ENCODE measurements around the gene ELAPOR1.

The ELAPOR1 gene

GRCh38 chr1:109090196-109091077, 23.5 kb upstream of the ELAPOR1 start, which contains the start of gene TMEM167B:
Gene TMEM167B, plus strand, starts transcription at chr1:109090764. Its CDS starts 109 bp downstream, at chr1:109090873.
- H3K4me1 Mint-ChIP-seq: peaks cover 11 to 25% of the 10 kb centered on the region in 2 donors
- DNase-seq (peak; percentile 88), ATAC-seq (replicated peaks) (peak; percentile 87 to 91)
- H3K9me3 Mint-ChIP-seq: no peaks in the 10 kb centered on the region
- H3K36me3 Mint-ChIP-seq: peaks cover 13 to 20% of the 10 kb centered on the region in 2 donors
- H3K27ac Mint-ChIP-seq: peak within 1 kb of the TSS; percentile 93
- H3K4me3 Mint-ChIP-seq: peak within 1 kb of the TSS; percentile 92 to 96
- H3K27me3 Mint-ChIP-seq: no peaks in the 10 kb centered on the region

DNA sequence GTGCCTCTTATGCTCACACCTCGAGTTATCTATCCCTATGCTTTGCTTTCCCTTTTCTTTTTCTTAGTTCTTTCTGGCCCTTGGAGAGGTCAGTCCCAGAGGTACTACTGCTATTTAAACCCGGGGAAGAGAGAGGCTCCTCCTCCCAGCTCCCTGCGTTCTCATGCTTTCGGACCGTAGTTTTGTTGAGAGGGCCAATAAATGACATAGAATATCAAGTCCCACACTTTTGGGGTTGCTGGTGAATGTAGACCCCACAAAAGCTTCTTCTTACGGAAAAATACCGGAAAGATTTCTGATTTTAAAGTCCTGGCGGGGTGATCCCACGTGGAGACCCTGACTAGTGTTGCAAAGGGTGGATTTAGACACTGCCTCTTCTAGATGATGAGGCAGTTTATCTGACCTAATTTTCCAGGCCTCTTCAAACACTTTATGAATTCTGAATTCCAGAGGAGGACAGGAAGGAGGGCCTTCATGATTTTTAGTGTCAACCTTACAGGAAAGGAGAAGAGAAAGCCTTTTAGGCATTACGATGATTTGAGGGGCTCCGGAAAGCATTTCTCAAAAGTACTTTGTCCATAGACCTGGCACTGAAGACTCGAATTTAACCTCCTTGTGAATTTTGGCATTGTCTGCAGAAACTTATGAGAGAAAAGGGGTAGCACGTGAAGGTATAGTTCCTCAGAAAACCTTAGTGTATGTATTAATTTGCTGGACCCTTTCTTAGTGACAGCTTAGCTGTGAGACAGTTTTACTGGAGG, 22.7 kb upstream of the ELAPOR1 start:
- no peak for DNase-seq
- Mint-ChIP-seq H3K36me3 (peaks cover 13 to 20% of the 10 kb centered on the region in 2 donors), H3K4me1 (peaks cover 11 to 25% of the 10 kb centered on the region in 2 donors), H3K4me3 (peak overlapping the region; percentile 92 to 96), H3K27ac (peak overlapping the region; percentile 93), H3K27me3 (no peaks in the 10 kb centered on the region), H3K9me3 (no peaks in the 10 kb centered on the region)
- ATAC-seq (replicated peaks): peak; percentile 71 to 74

DNA sequence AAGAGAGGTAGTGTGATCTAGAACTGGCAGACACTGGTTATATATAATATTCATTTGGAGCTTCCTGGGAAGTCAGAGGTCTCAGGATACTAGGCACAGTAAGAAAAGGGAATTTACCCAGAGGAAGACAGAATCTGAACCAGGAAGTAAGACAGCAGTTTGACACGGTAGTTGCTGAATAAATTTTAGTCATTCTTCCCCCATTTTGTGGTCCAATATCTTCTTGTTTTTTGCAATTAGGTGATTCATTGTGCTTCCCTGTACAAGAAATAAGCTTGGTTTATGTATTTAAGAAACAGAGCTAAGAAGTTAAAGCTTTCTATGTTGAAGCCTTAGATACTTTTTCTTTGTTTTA, 22.1 kb upstream of the ELAPOR1 start:
- H3K27me3 Mint-ChIP-seq: no peaks in the 10 kb centered on the region
- H3K36me3 Mint-ChIP-seq: peaks cover 13 to 20% of the 10 kb centered on the region in 2 donors
- H3K27ac Mint-ChIP-seq: peak overlapping the region; percentile 93
- H3K9me3 Mint-ChIP-seq: no peaks in the 10 kb centered on the region
- H3K4me1 Mint-ChIP-seq: peaks cover 11 to 25% of the 10 kb centered on the region in 2 donors
- ATAC-seq (replicated peaks) (peak in 1 of 2 donors; percentile 16), DNase-seq (no peak)
- H3K4me3 Mint-ChIP-seq: peak overlapping the region; percentile 92 to 96

GRCh38 chr1:109094377-109094803, 19.5 kb upstream of the ELAPOR1 start:
- Mint-ChIP-seq H3K27me3 (no peaks in the 10 kb centered on the region), H3K36me3 (peaks cover 13 to 15% of the 10 kb centered on the region in 2 donors), H3K4me1 (peaks cover 10 to 25% of the 10 kb centered on the region in 2 donors), H3K27ac (no peak overlapping the region), H3K4me3 (no peak overlapping the region), H3K9me3 (no peaks in the 10 kb centered on the region)
- no peak for ATAC-seq (replicated peaks)
- no peak for DNase-seq

DNA sequence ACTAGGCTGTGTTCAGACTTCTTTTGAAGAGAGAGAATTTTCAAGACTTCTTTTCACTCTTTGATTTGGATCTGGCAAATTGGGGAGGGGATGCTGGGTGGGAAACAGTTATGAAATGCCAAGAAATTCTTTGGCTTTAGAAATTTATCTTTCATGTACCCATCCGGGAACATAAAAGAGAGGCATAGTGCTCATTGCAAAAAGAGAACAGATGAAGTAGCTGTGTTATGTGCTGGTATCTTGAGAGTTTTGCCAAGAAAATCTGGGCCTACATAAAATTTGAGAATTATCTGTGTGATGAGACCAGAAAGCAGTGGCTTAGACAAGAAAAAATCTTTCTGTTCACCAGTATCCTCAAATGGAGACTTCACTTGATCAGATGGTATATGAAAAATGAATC, 19.0 kb upstream of the ELAPOR1 start:
- no peak for ATAC-seq (replicated peaks)
- H3K9me3 Mint-ChIP-seq: no peaks in the 10 kb centered on the region
- H3K27ac Mint-ChIP-seq: no peak overlapping the region
- H3K4me3 Mint-ChIP-seq: no peak overlapping the region
- no peak for DNase-seq
- peaks cover 0 to under 1% of the 10 kb centered on the region in 2 donors for H3K27me3 Mint-ChIP-seq
- peaks cover 11 to 26% of the 10 kb centered on the region in 2 donors for H3K4me1 Mint-ChIP-seq
- peaks cover 12 to 13% of the 10 kb centered on the region in 2 donors for H3K36me3 Mint-ChIP-seq

- H3K27ac Mint-ChIP-seq: no peak overlapping the region
- DNase-seq (no peak), ATAC-seq (replicated peaks) (no peak)
- H3K27me3 Mint-ChIP-seq: peaks cover 0 to 3% of the 10 kb centered on the region in 2 donors
- H3K36me3 Mint-ChIP-seq: peaks cover 10 to 12% of the 10 kb centered on the region in 2 donors
- peaks cover 11 to 24% of the 10 kb centered on the region in 2 donors for H3K4me1 Mint-ChIP-seq
- H3K4me3 Mint-ChIP-seq: no peak overlapping the region
- no peaks in the 10 kb centered on the region for H3K9me3 Mint-ChIP-seq
Measured at GRCh38 chr1:109095631-109096030, 18.3 kb upstream of the ELAPOR1 start.

DNA sequence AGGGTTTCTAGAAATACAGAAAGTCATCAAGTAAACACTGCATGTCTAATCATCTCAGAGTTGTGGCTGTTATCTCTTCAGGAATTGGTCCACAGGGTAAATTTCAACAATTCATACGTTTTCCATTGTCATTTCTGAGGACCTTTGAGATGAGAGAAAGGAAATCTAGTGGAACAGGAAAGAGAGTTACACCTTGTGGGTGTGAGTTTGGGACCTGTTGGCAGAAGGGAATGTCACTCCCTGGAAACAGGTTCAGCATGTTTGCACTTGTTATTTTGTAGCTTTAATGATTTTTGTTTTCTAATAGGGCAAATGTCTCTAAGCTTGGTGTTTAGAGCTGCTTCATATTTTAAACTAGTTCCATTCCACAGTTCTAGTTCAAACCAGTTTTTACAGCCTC, 17.8 kb upstream of the ELAPOR1 start:
- no peaks in the 10 kb centered on the region for H3K9me3 Mint-ChIP-seq

GRCh38 chr1:109099938-109100773, 13.8 kb upstream of the ELAPOR1 start:
- Mint-ChIP-seq H3K36me3 (peaks cover 12 to 25% of the 10 kb centered on the region in 2 donors), H3K27me3 (peaks cover 0 to 3% of the 10 kb centered on the region in 2 donors), H3K27ac (peak overlapping the region; percentile 99), H3K9me3 (no peaks in the 10 kb centered on the region), H3K4me3 (peak overlapping the region; percentile 95 to 97), H3K4me1 (peaks cover 4 to 16% of the 10 kb centered on the region in 2 donors)
- ATAC-seq (replicated peaks) (peak; percentile 92 to 93), DNase-seq (peak; percentile 96)

More for the DNA sequence above, 17.8 kb upstream of the ELAPOR1 start:
- ATAC-seq (replicated peaks) (no peak), DNase-seq (no peak)
- H3K27me3 Mint-ChIP-seq: peaks cover 0 to 3% of the 10 kb centered on the region in 2 donors
- no peak overlapping the region for H3K4me3 Mint-ChIP-seq
- H3K27ac Mint-ChIP-seq: no peak overlapping the region
- peaks cover 14 to 15% of the 10 kb centered on the region in 2 donors for H3K36me3 Mint-ChIP-seq
- H3K4me1 Mint-ChIP-seq: peaks cover 11 to 29% of the 10 kb centered on the region in 2 donors

DNA sequence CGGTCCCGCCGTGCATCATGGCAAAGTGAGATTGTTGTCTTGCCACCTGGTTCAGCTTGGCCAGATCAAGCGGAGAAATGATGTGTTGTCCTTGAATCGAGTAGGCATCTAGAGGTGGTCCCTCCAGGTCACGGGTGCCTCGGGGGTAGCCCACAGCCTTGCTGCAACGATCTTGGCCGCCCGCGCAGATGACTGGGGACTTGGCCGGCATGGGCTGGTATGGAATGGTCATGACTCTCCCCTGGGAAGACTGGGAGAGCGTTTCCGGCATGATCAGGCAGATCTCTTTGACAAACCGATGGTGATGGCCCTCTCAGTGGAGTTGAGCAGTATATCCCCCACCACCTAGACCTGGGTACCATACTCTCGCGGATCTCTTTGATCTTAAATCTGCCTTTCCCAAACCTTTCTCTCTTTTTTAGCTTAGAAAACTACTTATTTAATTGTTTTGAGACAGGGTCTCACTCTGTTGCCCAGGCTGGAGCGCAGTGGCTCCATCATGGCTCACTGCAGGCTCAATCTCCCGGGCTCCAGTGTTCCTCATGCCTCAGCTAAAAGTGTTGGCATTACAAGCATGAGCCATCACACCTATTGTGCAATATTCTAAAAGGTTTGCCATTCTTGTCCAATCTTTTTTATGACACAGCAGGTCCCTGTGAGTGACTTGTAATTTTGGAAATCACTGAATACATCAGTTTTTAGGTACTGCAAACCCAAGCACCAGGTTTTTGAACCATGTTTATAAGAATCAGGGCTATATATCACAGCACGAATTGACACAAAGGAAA, 9.4 kb upstream of the ELAPOR1 start:
- DNase-seq (no peak), ATAC-seq (replicated peaks) (no peak)
- Mint-ChIP-seq H3K27ac (no peak overlapping the region), H3K4me1 (peaks cover 7 to 22% of the 10 kb centered on the region in 2 donors), H3K4me3 (no peak overlapping the region), H3K9me3 (no peaks in the 10 kb centered on the region), H3K36me3 (peaks cover 11 to 25% of the 10 kb centered on the region in 2 donors), H3K27me3 (peaks cover 0 to 3% of the 10 kb centered on the region in 2 donors)

DNA sequence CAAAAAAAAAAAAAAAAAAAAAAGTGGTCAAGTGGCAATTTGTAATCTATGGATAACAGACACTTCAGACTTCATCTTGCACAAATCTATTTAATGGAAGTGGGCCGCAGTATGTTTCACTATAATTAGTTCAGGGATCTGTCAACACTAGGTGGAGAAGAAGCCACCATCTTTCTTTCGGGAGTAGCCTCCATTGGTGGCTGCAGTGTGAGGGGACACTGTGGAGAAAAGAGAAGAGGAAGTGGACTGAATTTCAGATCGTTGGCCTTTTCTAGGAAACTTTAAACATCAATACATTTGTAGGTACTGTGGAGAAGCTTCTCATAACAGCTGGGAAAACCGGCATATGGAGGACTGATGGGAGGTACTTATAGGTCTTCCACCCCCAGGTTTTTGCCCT, 8.0 kb upstream of the ELAPOR1 start:
- no peak for ATAC-seq (replicated peaks)
- Mint-ChIP-seq H3K4me3 (no peak overlapping the region), H3K27ac (no peak overlapping the region), H3K9me3 (no peaks in the 10 kb centered on the region), H3K27me3 (peaks cover 0 to 4% of the 10 kb centered on the region in 2 donors), H3K36me3 (peaks cover 8 to 18% of the 10 kb centered on the region in 2 donors), H3K4me1 (peaks cover 10 to 19% of the 10 kb centered on the region in 2 donors)
- no peak for DNase-seq

DNA sequence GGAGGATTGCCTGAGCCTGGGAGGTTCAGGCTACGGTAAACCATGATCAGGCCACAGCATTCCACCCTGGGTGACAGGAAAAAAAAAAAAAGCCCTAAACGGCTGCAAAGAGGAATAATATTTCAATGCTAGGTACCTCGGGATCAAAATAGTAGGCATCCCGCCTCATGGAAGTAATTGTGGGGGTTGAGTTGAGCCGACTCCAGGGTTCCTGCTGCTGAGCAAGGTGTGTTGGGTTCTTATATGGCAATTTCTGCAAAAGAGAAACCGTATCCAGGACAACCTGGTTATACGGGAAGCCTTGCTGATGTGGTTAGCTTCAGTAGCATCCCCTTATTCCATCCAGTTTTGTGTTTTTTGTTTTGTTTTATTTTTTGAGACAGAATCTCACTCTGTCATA, 6.1 kb upstream of the ELAPOR1 start:
- H3K27me3 Mint-ChIP-seq: peaks cover 2 to 7% of the 10 kb centered on the region in 2 donors
- H3K4me3 Mint-ChIP-seq: no peak overlapping the region
- ATAC-seq (replicated peaks): no peak
- peaks cover 5 to 10% of the 10 kb centered on the region in 2 donors for H3K36me3 Mint-ChIP-seq
- no peak for DNase-seq
- H3K9me3 Mint-ChIP-seq: no peaks in the 10 kb centered on the region
- H3K4me1 Mint-ChIP-seq: peaks cover 14 to 21% of the 10 kb centered on the region in 2 donors
- H3K27ac Mint-ChIP-seq: no peak overlapping the region

DNA sequence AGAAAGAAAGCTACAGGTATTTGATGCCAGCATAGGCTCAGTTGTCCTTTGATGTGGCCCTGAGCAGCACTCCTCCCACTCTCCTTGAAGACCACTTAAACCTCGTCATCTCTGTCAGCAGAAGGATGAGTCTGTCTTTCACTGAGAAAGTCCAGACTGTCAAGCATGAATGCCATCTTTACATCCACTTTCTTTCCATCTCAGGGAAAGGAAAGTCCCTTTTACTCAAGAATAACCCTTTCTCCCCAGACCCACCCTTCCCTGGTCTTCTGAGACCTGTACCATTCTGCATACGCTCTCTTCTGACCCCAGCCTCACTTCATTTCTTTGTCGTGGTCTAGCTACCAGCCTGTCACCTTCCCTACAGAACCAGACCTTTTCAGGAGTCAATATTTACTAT, 4.0 kb upstream of the ELAPOR1 start:
- Mint-ChIP-seq H3K27ac (no peak overlapping the region), H3K4me3 (no peak overlapping the region), H3K9me3 (no peaks in the 10 kb centered on the region), H3K4me1 (peaks cover 27 to 39% of the 10 kb centered on the region in 2 donors), H3K27me3 (peaks cover 18% of the 10 kb centered on the region in 2 donors), H3K36me3 (no peaks in the 10 kb centered on the region)
- ATAC-seq (replicated peaks) (no peak), DNase-seq (no peak)

Data from stimulated activated naive B cell treated with anti-CD40 and anti-IgM and Interleukin-4, amounts not matched to agents 10 μg/mL and 1 μg/mL and 100 μg/mL, for 72 hours (primary cell).